HEK293 (cell line): ENCODE data around the gene SMIM22.

Source experiments
- CTCF ChIA-PET: fragments of 350-600 bp; formaldehyde crosslinking; extraction: SDS; loops from one replicate; lab custom pipeline; 2021; ENCODE audit warnings: antibody characterized with exemption; lab: Yijun Ruan, JAX
- POLR2A ChIA-PET: fragments of 300-600 bp; formaldehyde crosslinking; extraction: SDS; loops from one replicate; lab custom pipeline; 2020; ENCODE audit warnings: antibody characterized with exemption, inconsistent platforms; lab: Yijun Ruan, JAX
- H3K27ac ChIP-seq: fragments of 200-500 bp; sonication (Bioruptor generic); 2 replicates; pipeline ENCODE4 v1.5.1; 2014; ENCODE audit warnings: low read depth, low read length, control low read depth, inconsistent platforms; ENCODE audit errors: extremely low read depth
- H3K36me3 ChIP-seq, 2 experiments: fragments of 200-500 bp in 1 of 2; sonication (Bioruptor generic) in 1 of 2; 1 replicate in 1 of 2; 2 replicates in 1 of 2; pipeline ENCODE4 v1.5.1; 2014 to 2017; ENCODE audit warnings: inconsistent platforms in 2 of 2, low read length in 2 of 2; ENCODE audit not compliant: control insufficient read depth in 2 of 2, insufficient read depth in 1 of 2
- H3K4me1 ChIP-seq: fragments of 200-500 bp; sonication (Bioruptor generic); 2 replicates; pipeline ENCODE4 v1.5.1; 2014; ENCODE audit warnings: mild to moderate bottlenecking, low read length, inconsistent platforms; ENCODE audit not compliant: control insufficient read depth, insufficient read depth
- H3K4me3 ChIP-seq: 2 replicates; pipeline ENCODE4 v1.5.1; 2011; ENCODE audit warnings: low read depth, mild to moderate bottlenecking, control low read depth, low read length, moderate library complexity
- H3K9me3 ChIP-seq: fragments of 200-500 bp; sonication (Bioruptor generic); 2 replicates; pipeline ENCODE4 v1.5.1; 2014; ENCODE audit warnings: low read depth, low read length, inconsistent platforms; ENCODE audit not compliant: control insufficient read depth, insufficient read depth
- BCL11A ChIP-seq: fragments of 450-650 bp; formaldehyde crosslinking; IDR thresholded peaks from 2 replicates; pipeline ENCODE4 v1.5.1; 2016; ENCODE audit warnings: low read depth, missing biosample characterization, missing genetic modification characterization
- CTCF ChIP-seq: fragments of 450-650 bp; formaldehyde crosslinking; IDR thresholded peaks from 2 replicates; pipeline ENCODE4 v1.5.1; 2016; ENCODE audit warnings: missing biosample characterization, missing genetic modification characterization
- EGR2 ChIP-seq: fragments of 450-650 bp; formaldehyde crosslinking; IDR thresholded peaks from 2 replicates; pipeline ENCODE4 v1.5.1; 2016; ENCODE audit warnings: low read depth, missing biosample characterization, missing genetic modification characterization
- FEZF1 ChIP-seq: fragments of 450-650 bp; formaldehyde crosslinking; IDR thresholded peaks from 2 replicates; pipeline ENCODE4 v1.5.1; 2016; ENCODE audit warnings: missing biosample characterization, missing genetic modification characterization
- GFI1B ChIP-seq: fragments of 450-650 bp; formaldehyde crosslinking; IDR thresholded peaks from 2 replicates; pipeline ENCODE4 v1.5.1; 2016; ENCODE audit warnings: missing biosample characterization, missing genetic modification characterization
- KLF16 ChIP-seq: fragments of 450-650 bp; formaldehyde crosslinking; IDR thresholded peaks from 2 replicates; pipeline ENCODE4 v1.5.1; 2017; ENCODE audit warnings: missing biosample characterization, missing genetic modification characterization
- MEIS1 ChIP-seq: sonication (generic); formaldehyde crosslinking; IDR thresholded peaks from 2 replicates; pipeline ENCODE4 v1.8.1; 2022; ENCODE audit warnings: missing genetic modification reagents, mild to moderate bottlenecking, borderline replicate concordance
- OSR2 ChIP-seq: fragments of 450-650 bp; formaldehyde crosslinking; IDR thresholded peaks from 2 replicates; pipeline ENCODE4 v1.5.1; 2016; ENCODE audit warnings: missing biosample characterization, missing genetic modification characterization
- SALL2 ChIP-seq: fragments of 450-650 bp; formaldehyde crosslinking; IDR thresholded peaks from 2 replicates; pipeline ENCODE4 v1.5.0; 2017; ENCODE audit warnings: missing biosample characterization, mild to moderate bottlenecking, missing genetic modification characterization, borderline replicate concordance
- ZBTB48 ChIP-seq: fragments of 450-650 bp; formaldehyde crosslinking; IDR thresholded peaks from 2 replicates; pipeline ENCODE4 v1.5.1; 2016; ENCODE audit warnings: missing biosample characterization, missing genetic modification characterization
- ZBTB6 ChIP-seq: fragments of 450-650 bp; formaldehyde crosslinking; IDR thresholded peaks from 2 replicates; pipeline ENCODE4 v1.5.1; 2017; ENCODE audit warnings: missing biosample characterization, missing genetic modification characterization
- ZFP3 ChIP-seq: fragments of 450-650 bp; formaldehyde crosslinking; IDR thresholded peaks from 2 replicates; pipeline ENCODE4 v1.5.1; 2016; ENCODE audit warnings: low read depth, missing biosample characterization, missing genetic modification characterization
- ZFP41 ChIP-seq: fragments of 450-650 bp; formaldehyde crosslinking; IDR thresholded peaks from 2 replicates; pipeline ENCODE4 v1.5.1; 2016; ENCODE audit warnings: missing biosample characterization, missing genetic modification characterization, borderline replicate concordance
- ZNF132 ChIP-seq: fragments of 450-650 bp; formaldehyde crosslinking; IDR thresholded peaks from 2 replicates; pipeline ENCODE4 v1.5.1; 2017; ENCODE audit warnings: missing biosample characterization, missing genetic modification characterization, borderline replicate concordance
- ZNF133 ChIP-seq: fragments of 450-650 bp; formaldehyde crosslinking; IDR thresholded peaks from 2 replicates; pipeline ENCODE4 v1.5.1; 2016; ENCODE audit warnings: missing biosample characterization, missing genetic modification characterization
- ZNF146 ChIP-seq: fragments of 450-650 bp; formaldehyde crosslinking; IDR thresholded peaks from 2 replicates; pipeline ENCODE4 v1.5.1; 2016; ENCODE audit warnings: missing biosample characterization, missing genetic modification characterization
- ZNF2 ChIP-seq: fragments of 450-650 bp; formaldehyde crosslinking; IDR thresholded peaks from 2 replicates; pipeline ENCODE4 v1.5.1; 2016; ENCODE audit warnings: missing biosample characterization, missing genetic modification characterization
- ZNF302 ChIP-seq: fragments of 450-650 bp; formaldehyde crosslinking; IDR thresholded peaks from 2 replicates; pipeline ENCODE4 v1.5.1; 2016; ENCODE audit warnings: missing biosample characterization, missing genetic modification characterization, low read depth
- ZNF354C ChIP-seq: fragments of 450-650 bp; formaldehyde crosslinking; IDR thresholded peaks from 2 replicates; pipeline ENCODE4 v1.5.1; 2016; ENCODE audit warnings: missing biosample characterization, missing genetic modification characterization, low read depth, borderline replicate concordance
- ZNF623 ChIP-seq: fragments of 450-650 bp; formaldehyde crosslinking; IDR thresholded peaks from 2 replicates; pipeline ENCODE4 v1.5.1; 2016; ENCODE audit warnings: missing biosample characterization, missing genetic modification characterization
- ZNF626 ChIP-seq: fragments of 450-650 bp; sonication (Bioruptor Pico); formaldehyde crosslinking; IDR thresholded peaks from 2 replicates; pipeline ENCODE4 v1.5.1; 2018; ENCODE audit warnings: missing biosample characterization, missing genetic modification characterization, inconsistent platforms
- TF ChIP-seq, protein P1 (sequence below): fragments of 450-650 bp; formaldehyde crosslinking; IDR thresholded peaks from 2 replicates; pipeline ENCODE4 v1.5.1; 2016; ENCODE audit warnings: missing biosample characterization, missing genetic modification characterization

SMIM22 gene

GRCh38 chr16:4811242-4811641 is 16.1 kb downstream of the SMIM22 start:
- Histone ChIP-seq H3K4me1 (no peaks in the 10 kb centered on the region), H3K36me3 (peaks cover 47 to 73% of the 10 kb centered on the region in 2 experiments)
- POLR2A ChIA-PET, result interaction anchor here (1.0 kb wide), 1 partner anchor 9 kb away, joined by 3 read pairs; the partner anchor contains the start of gene ROGDI
- TF ChIP-seq BCL11A (tag by site-specific recombination) (no peak), OSR2 (tag by site-specific recombination) (no peak), ZFP3 (tag by site-specific recombination) (no peak), ZBTB48 (tag by site-specific recombination) (no peak), MEIS1 (CRISPR knock-in tag) (no peak)
- TF ChIP-seq, all 188 proteins: peak for 0
- no peaks in the 10 kb centered on the region for H3K9me3 ChIP-seq
- CTCF ChIA-PET, result no interaction called here
- H3K4me3 ChIP-seq, result no peak overlapping the region
- H3K27ac ChIP-seq, result no peak overlapping the region

- Histone ChIP-seq H3K4me1 (no peaks in the 10 kb centered on the region), H3K36me3 (peaks cover 44 to 73% of the 10 kb centered on the region in 2 experiments), H3K27ac (no peak overlapping the region), H3K4me3 (no peak overlapping the region), H3K9me3 (no peaks in the 10 kb centered on the region)
- CTCF ChIA-PET, result interaction anchor here (0.8 kb wide), 1 partner anchor 10 kb away, joined by 5 read pairs; no protein-coding TSS in a partner anchor
- TF ChIP-seq ZNF133 (tag by site-specific recombination), result no peak
- no peak for TF ChIP-seq KLF16 (tag by site-specific recombination)
- no peak for TF ChIP-seq ZNF132
- no peak for TF ChIP-seq ZBTB6 (tag by site-specific recombination)
- TF ChIP-seq ZNF623, result no peak
- TF ChIP-seq ZNF302 (tag by site-specific recombination), result no peak
- no peak for TF ChIP-seq ZNF626 (tag by site-specific recombination)
- no peak for TF ChIP-seq ZNF2
- TF ChIP-seq FEZF1 (tag by site-specific recombination), result no peak
- no peak for TF ChIP-seq GFI1B (tag by site-specific recombination)
- POLR2A ChIA-PET, result interaction anchor here (0.5 to 1.0 kb wide), 2 partner anchors 9 to 68 kb away, joined by 3 to 10 read pairs; partner anchors contain the start of gene ROGDI
Measured at GRCh38 chr16:4811773-4812172, 16.6 kb downstream of the SMIM22 start.

- H3K4me1 ChIP-seq, result no peaks in the 10 kb centered on the region
- H3K9me3 ChIP-seq, result no peaks in the 10 kb centered on the region
- H3K27ac ChIP-seq, result no peak overlapping the region
- H3K4me3 ChIP-seq, result no peak overlapping the region
- ChIA-PET CTCF (interaction anchor here (0.6 kb wide), 1 partner anchor 954 kb away, joined by 4 read pairs; no protein-coding TSS in a partner anchor), POLR2A (interaction anchor here (0.6 kb wide), 1 partner anchor 99 kb away, joined by 5 read pairs; no protein-coding TSS in a partner anchor)
- peaks cover 32 to 71% of the 10 kb centered on the region in 2 experiments; a peak in 2 of 3 replicates for H3K36me3 ChIP-seq
- no peak for TF ChIP-seq ZNF626 (tag by site-specific recombination)
- TF ChIP-seq EGR2, result no peak
- TF ChIP-seq CTCF (tag by site-specific recombination), result no peak
- TF ChIP-seq ZNF354C (tag by site-specific recombination), result no peak
- no peak for TF ChIP-seq ZFP41 (tag by site-specific recombination)
- no peak for TF ChIP-seq ZNF623
- no peak for TF ChIP-seq ZNF146 (tag by site-specific recombination)
- TF ChIP-seq, protein P1, sequence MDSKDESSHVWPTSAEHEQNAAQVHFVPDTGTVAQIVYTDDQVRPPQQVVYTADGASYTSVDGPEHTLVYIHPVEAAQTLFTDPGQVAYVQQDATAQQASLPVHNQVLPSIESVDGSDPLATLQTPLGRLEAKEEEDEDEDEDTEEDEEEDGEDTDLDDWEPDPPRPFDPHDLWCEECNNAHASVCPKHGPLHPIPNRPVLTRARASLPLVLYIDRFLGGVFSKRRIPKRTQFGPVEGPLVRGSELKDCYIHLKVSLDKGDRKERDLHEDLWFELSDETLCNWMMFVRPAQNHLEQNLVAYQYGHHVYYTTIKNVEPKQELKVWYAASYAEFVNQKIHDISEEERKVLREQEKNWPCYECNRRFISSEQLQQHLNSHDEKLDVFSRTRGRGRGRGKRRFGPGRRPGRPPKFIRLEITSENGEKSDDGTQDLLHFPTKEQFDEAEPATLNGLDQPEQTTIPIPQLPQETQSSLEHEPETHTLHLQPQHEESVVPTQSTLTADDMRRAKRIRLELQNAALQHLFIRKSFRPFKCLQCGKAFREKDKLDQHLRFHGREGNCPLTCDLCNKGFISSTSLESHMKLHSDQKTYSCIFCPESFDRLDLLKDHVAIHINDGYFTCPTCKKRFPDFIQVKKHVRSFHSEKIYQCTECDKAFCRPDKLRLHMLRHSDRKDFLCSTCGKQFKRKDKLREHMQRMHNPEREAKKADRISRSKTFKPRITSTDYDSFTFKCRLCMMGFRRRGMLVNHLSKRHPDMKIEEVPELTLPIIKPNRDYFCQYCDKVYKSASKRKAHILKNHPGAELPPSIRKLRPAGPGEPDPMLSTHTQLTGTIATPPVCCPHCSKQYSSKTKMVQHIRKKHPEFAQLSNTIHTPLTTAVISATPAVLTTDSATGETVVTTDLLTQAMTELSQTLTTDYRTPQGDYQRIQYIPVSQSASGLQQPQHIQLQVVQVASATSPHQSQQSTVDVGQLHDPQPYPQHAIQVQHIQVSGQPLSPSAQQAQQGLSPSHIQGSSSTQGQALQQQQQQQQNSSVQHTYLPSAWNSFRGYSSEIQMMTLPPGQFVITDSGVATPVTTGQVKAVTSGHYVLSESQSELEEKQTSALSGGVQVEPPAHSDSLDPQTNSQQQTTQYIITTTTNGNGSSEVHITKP (tag by site-specific recombination), result no peak
- TF ChIP-seq SALL2 (tag by site-specific recombination), result no peak
Measured at GRCh38 chr16:4813251-4814003, 18.3 kb downstream of the SMIM22 start.
